Naive B cell (primary cell): ENCODE measurements around the gene DDAH2. TPM values are rescaled to one million over a fixed set of nuclear protein-coding genes. Genes with fewer than 3 reads are reported as not detected.

Source experiments
- ATAC-seq, 2 donors: fragments of 150-1000 bp; cut with Tn5 transposase; 2 replicates each; pipeline ENCODE4 v1.10.0; 2021; ENCODE audit warnings: low read depth in 2 of 2, mild to moderate bottlenecking in 2 of 2, moderate library complexity in 2 of 2
- DNase-seq: peaks from one replicate; pipeline ENCODE4 v3.0.0; 2022
- H3K27ac Mint-ChIP-seq, 6 donors: one replicate each; pipeline ENCODE4 v1.8.0; 2020 to 2022; ENCODE audit warnings: mild to moderate bottlenecking in 6 of 6, mixed read lengths in 6 of 6, moderate library complexity in 5 of 6, inconsistent platforms in 2 of 6
- H3K27me3 Mint-ChIP-seq, 3 donors: one replicate each; pipeline ENCODE4 v1.8.0; 2021 to 2022; ENCODE audit warnings: mixed read lengths in 3 of 3, mild to moderate bottlenecking in 1 of 3
- H3K36me3 Mint-ChIP-seq, 2 donors: one replicate each; pipeline ENCODE4 v1.8.0; 2020 to 2022; ENCODE audit warnings: mixed read lengths in 2 of 2, inconsistent platforms in 1 of 2, mild to moderate bottlenecking in 1 of 2
- H3K4me1 Mint-ChIP-seq, 3 donors: one replicate each; pipeline ENCODE4 v1.8.0; 2020 to 2022; ENCODE audit warnings: mixed read lengths in 3 of 3, inconsistent platforms in 1 of 3, mild to moderate bottlenecking in 1 of 3, moderate library complexity in 1 of 3
- H3K4me3 Mint-ChIP-seq, 8 donors: one replicate each; pipeline ENCODE4 v1.8.0; 2020 to 2022; ENCODE audit warnings: mild to moderate bottlenecking in 8 of 8, mixed read lengths in 8 of 8, moderate library complexity in 8 of 8, inconsistent platforms in 2 of 8
- H3K9me3 Mint-ChIP-seq, 7 donors: one replicate each; pipeline ENCODE4 v1.8.0; 2020 to 2022; ENCODE audit warnings: mixed read lengths in 7 of 7, mild to moderate bottlenecking in 5 of 7, inconsistent platforms in 2 of 7, moderate library complexity in 1 of 7
- polyA plus RNA-seq, 6 donors: library from polyadenylated mRNA; unstranded; fragments of 300-500 nt; fragmentation: Illumina TruSeq; gene quantifications; one replicate each; pipeline ENCODE4 v1.2.3, GENCODE V29; 2021; ENCODE audit warnings: low read depth in 6 of 6

Gene DDAH2
- polyA plus RNA-seq, 6 donors from 2014 or later, result 57.1 to 87.6 (median 82.1) TPM

- DNase-seq, result peak; percentile 32
- H3K27ac Mint-ChIP-seq, result peak overlapping the region; percentile 93 to 99 (median 97)
These were observed 5.8 kb upstream of the DDAH2 start for GRCh38 chr6:31734821-31735406.

DNA sequence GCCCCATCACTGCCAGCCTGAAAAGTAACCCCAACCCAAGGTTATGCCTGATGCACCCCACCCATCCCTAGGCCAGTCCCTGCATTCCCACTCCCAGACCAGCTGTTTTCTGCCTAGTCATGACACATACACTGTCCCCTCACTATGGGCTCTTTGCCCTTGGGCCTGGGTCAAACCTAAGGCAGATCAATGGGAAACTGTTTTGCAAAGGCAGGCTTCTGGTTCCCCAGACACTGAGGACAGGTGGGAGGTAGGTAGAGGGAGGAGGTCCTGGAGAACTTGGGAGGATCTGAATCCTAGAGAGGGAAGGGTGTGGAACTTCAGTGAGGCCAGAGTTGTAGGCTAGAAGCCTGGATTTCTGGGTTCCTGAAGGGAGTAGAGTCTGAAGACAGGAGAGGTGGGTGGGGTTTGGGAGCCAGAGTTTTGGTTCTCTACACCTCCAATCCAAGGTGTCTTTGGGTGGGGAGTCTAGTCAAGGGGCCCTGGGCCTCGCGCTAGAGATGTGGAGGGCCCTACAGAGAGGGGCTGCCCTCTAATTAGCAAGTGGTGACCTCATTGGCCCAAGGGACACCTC, 5.2 kb upstream of the DDAH2 start:
- peak overlapping the region; percentile 83 to 99 (median 95) for H3K27ac Mint-ChIP-seq
- no peaks in the 10 kb centered on the region for H3K9me3 Mint-ChIP-seq
- H3K4me1 Mint-ChIP-seq, result peaks cover 61 to 69% (median 69%) of the 10 kb centered on the region in 3 donors
- H3K4me3 Mint-ChIP-seq, result peak overlapping the region; percentile 94 to 99 (median 99)
- DNase-seq (no peak), ATAC-seq (no peak)
- peaks cover 9 to 25% of the 10 kb centered on the region in 2 donors for H3K36me3 Mint-ChIP-seq
- no peaks in the 10 kb centered on the region for H3K27me3 Mint-ChIP-seq

More at GRCh38 chr6:31734821-31735406, 5.8 kb upstream of the DDAH2 start:
- no peaks in the 10 kb centered on the region for H3K9me3 Mint-ChIP-seq
- ATAC-seq, result no peak
- H3K4me3 Mint-ChIP-seq, result peak overlapping the region; percentile 94 to 99 (median 99)
- peaks cover 9 to 21% of the 10 kb centered on the region in 2 donors for H3K36me3 Mint-ChIP-seq
- H3K27me3 Mint-ChIP-seq, result no peaks in the 10 kb centered on the region
- peaks cover 65 to 73% (median 73%) of the 10 kb centered on the region in 3 donors for H3K4me1 Mint-ChIP-seq

GRCh38 chr6:31733734-31734133, 4.6 kb upstream of the DDAH2 start:
- Mint-ChIP-seq H3K27me3 (no peaks in the 10 kb centered on the region), H3K36me3 (peaks cover 9 to 27% of the 10 kb centered on the region in 2 donors), H3K4me3 (peak overlapping the region; percentile 94 to 99 (median 99)), H3K27ac (peak overlapping the region in 3 of 6 donors; percentile 73 to 99 (median 94)), H3K9me3 (no peaks in the 10 kb centered on the region), H3K4me1 (peaks cover 61 to 69% (median 69%) of the 10 kb centered on the region in 3 donors)
- ATAC-seq (no peak), DNase-seq (no peak)

GRCh38 chr6:31732029-31732428, 2.9 kb upstream of the DDAH2 start:
- H3K9me3 Mint-ChIP-seq, result no peaks in the 10 kb centered on the region
- ATAC-seq (no peak), DNase-seq (no peak)
- H3K27me3 Mint-ChIP-seq, result no peaks in the 10 kb centered on the region
- H3K27ac Mint-ChIP-seq, result peak overlapping the region in 2 of 6 donors; percentile 30 to 39
- peaks cover 9 to 31% of the 10 kb centered on the region in 2 donors for H3K36me3 Mint-ChIP-seq
- H3K4me1 Mint-ChIP-seq, result peaks cover 58 to 67% (median 67%) of the 10 kb centered on the region in 3 donors
- H3K4me3 Mint-ChIP-seq, result peak overlapping the region in 4 of 8 donors; percentile 20 to 91 (median 56)

- Mint-ChIP-seq H3K27me3 (no peaks in the 10 kb centered on the region), H3K9me3 (no peaks in the 10 kb centered on the region), H3K36me3 (peaks cover 13 to 41% of the 10 kb centered on the region in 2 donors), H3K4me3 (peak overlapping the region; percentile 91 to 100 (median 98)), H3K4me1 (peaks cover 59 to 73% (median 72%) of the 10 kb centered on the region in 3 donors), H3K27ac (peak overlapping the region; percentile 86 to 98 (median 94))
- DNase-seq (no peak), ATAC-seq (no peak)
These were observed 1.6 kb upstream of the DDAH2 start for GRCh38 chr6:31730631-31731086.

DNA sequence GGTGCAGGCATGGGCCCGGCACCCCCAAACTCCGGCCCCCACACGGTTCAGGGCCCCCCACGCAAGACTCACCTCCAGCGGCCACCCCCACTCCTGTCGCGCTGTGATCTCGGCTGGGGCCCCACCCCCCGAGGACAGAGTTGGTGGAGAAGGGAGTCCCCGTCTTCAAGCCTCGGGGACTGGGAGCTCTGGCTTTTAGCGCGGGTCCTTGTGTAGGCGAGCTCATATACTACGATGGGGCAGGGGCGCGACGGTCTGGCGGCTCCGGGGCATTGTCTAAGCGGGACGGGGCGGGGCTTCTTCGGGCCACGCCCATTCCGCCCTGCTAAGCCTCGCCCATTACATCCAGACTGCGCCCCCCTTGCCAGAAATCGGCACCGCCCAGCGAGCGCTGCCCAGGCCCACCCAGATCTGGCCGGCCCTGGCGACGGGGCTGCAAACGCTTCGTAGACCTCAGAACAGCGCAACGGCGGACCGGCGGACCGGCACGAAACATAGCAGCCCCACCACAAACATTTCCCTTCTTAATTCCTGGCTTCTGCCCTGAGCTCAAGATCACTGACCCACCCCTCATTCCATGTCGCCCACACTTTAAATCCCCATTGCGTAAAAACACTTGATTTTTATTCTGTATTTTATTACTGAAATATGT, 1.0 kb upstream of the DDAH2 start:
- H3K9me3 Mint-ChIP-seq, result no peaks in the 10 kb centered on the region
- peaks cover 15 to 40% of the 10 kb centered on the region in 2 donors for H3K36me3 Mint-ChIP-seq
- DNase-seq (peak; percentile 79), ATAC-seq (peak; percentile 50 to 53)
- peaks cover 57 to 75% (median 74%) of the 10 kb centered on the region in 3 donors for H3K4me1 Mint-ChIP-seq
- H3K27me3 Mint-ChIP-seq, result no peaks in the 10 kb centered on the region
- peak overlapping the region; percentile 91 to 100 (median 98) for H3K4me3 Mint-ChIP-seq
- peak overlapping the region; percentile 86 to 98 (median 94) for H3K27ac Mint-ChIP-seq

DNA sequence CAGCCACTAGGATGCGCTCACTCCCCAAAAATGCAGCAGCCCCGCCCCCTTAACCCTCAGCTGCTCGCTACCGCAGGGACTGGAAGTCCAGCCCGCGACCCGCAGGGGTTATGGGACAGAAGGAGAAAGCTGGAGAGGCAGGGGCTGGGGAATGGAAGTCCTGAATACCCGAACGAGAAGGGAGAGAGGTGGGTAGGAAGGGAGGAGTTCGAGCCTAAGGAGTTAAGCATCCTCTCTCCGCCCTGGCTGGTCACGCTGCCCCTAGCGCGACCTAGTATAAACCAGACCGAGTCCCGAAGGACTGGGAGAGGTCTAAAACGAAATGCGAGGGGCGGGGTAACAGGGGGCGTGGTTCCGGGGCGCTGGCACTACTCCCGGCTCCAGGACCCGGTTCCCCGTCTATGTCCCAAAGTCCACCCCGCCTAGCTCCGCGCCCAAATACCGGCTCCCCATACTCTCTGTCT, 448 bp upstream of the DDAH2 start:
- Mint-ChIP-seq H3K27ac (peak overlapping the region; percentile 86 to 99 (median 98)), H3K36me3 (peaks cover 15 to 36% of the 10 kb centered on the region in 2 donors), H3K4me1 (peaks cover 53 to 74% (median 73%) of the 10 kb centered on the region in 3 donors), H3K27me3 (no peaks in the 10 kb centered on the region), H3K9me3 (no peaks in the 10 kb centered on the region), H3K4me3 (peak overlapping the region; percentile 91 to 100 (median 98))
- ATAC-seq, result peak; percentile 54 to 59
- peak; percentile 82 for DNase-seq

DNA sequence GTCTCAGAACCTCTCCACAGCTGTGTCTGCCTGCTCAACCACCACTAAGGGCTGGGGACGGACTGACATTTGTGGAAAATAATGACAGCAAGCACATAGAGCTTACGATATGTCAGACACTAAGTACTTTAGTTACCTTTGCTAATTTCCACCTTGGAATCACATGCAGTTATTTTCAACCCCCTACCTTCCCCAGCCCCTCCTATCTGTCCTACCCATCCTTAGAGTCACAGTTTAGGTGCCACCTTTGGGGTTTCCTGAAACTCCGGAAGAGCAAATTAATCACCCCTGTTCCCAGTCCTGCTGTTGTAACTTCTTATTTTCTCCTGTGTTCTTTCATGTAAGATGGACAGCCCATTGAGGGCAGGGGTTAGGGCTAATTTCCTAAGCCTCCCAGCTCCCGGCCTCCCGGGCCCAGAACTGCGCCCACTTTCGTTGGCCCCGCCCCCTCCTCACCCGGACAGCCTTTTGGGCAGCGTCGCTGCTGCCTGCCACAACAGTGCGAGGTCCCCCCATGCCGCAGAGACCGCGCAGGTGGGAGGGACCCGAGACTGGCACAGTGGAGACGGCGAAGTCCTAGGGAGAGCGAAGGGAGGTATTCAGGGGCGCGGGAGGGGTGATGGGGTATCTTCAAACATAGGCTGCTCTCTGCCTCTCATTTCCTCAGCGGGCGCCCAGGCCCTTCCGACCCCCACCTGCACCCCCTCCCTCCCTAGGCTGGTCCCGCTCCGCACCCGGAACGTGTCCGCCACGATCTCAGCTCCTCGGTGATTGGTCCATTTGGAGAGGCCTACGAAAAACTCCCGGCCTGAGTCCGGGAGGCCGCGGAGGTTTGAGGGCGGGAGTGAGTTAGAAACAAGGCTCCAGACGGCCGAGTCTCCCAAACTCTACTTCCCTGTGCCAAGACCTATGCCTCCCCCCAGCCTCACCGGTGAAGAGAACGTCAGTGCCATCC, 1.1 kb downstream of the DDAH2 start:
- ATAC-seq, result peak in 1 of 2 donors; percentile 1
- Mint-ChIP-seq H3K36me3 (peaks cover 6 to 30% of the 10 kb centered on the region in 2 donors), H3K4me1 (peaks cover 52 to 75% (median 73%) of the 10 kb centered on the region in 3 donors), H3K27me3 (no peaks in the 10 kb centered on the region), H3K9me3 (no peaks in the 10 kb centered on the region), H3K27ac (peak overlapping the region; percentile 97 to 99 (median 98)), H3K4me3 (peak overlapping the region; percentile 91 to 99 (median 96))
- DNase-seq, result no peak

DNA sequence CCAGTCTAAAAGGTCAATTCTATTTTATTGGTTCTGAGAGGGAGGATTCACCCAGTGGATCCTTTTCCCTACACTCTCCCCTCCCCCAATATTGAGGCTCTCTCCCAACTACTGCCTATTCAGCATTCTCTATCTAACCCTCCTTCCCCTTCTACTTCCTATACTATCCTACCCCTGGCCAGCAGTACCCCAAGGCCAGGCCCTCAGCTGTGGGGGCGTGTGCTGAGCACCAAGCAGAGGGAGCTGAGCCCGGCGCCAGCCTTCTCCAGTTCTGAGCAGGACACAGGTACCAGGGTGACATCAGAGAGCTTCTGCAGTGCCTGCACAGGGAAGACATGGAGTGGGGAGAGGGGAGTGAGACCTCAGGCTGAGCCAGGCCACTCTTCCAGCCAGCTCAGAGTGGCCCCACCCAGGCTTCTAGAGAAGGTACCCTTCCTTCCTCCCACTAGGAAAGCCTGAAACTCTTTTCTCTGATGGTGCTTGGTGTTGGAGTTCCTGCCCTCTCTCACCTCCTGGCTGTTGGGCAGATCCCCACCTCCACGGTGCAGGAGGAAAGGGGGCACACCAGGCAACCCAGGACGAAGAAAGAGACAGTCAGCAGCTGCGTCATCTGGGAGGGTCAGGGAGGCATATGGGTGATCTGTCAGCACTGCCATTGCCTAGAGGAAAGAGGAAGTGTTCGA, 1.9 kb downstream of the DDAH2 start:
- DNase-seq (peak; percentile 83), ATAC-seq (peak; percentile 82 to 87)
- Mint-ChIP-seq H3K9me3 (no peaks in the 10 kb centered on the region), H3K36me3 (peaks cover 6 to 28% of the 10 kb centered on the region in 2 donors), H3K4me3 (peak overlapping the region; percentile 86 to 99 (median 93)), H3K4me1 (peaks cover 52 to 77% (median 75%) of the 10 kb centered on the region in 3 donors), H3K27ac (peak overlapping the region; percentile 97 to 99 (median 98)), H3K27me3 (no peaks in the 10 kb centered on the region)

GRCh38 chr6:31725502-31726350, 3.4 kb downstream of the DDAH2 start:
- peaks cover 52 to 75% (median 72%) of the 10 kb centered on the region in 3 donors for H3K4me1 Mint-ChIP-seq
- DNase-seq (no peak), ATAC-seq (no peak)
- H3K36me3 Mint-ChIP-seq, result peaks cover 6 to 28% of the 10 kb centered on the region in 2 donors
- H3K4me3 Mint-ChIP-seq, result peak overlapping the region in 2 of 8 donors; percentile 3 to 73
- H3K27ac Mint-ChIP-seq, result peak overlapping the region in 5 of 6 donors; percentile 40 to 98 (median 85)
- no peaks in the 10 kb centered on the region for H3K27me3 Mint-ChIP-seq
- no peaks in the 10 kb centered on the region for H3K9me3 Mint-ChIP-seq

GRCh38 chr6:31723980-31724691, 5.0 kb downstream of the DDAH2 start:
- Mint-ChIP-seq H3K4me3 (peak overlapping the region in 2 of 8 donors; percentile 12 to 64), H3K4me1 (peaks cover 44 to 63% (median 59%) of the 10 kb centered on the region in 3 donors), H3K9me3 (no peaks in the 10 kb centered on the region)

More at GRCh38 chr6:31723980-31724691, 5.0 kb downstream of the DDAH2 start:
- ATAC-seq, result no peak
- Mint-ChIP-seq H3K27ac (peak overlapping the region in 4 of 6 donors; percentile 21 to 62 (median 44)), H3K36me3 (peaks cover 6 to 23% of the 10 kb centered on the region in 2 donors), H3K27me3 (no peaks in the 10 kb centered on the region)
- no peak for DNase-seq
